HG03432 (cell line): Measurements from ENCODE around the gene NOC4L.
A peak's percentile ranks its signal among the peaks of the same experiment; 100 is the strongest.
"Not testable (repeated sequence)": the region's sequence is repeated elsewhere in the genome, so short reads cannot be mapped to it uniquely, and the experiment has no call there.

ENCODE experiments used
- ATAC-seq: cut with Tn5 transposase; IDR thresholded peaks from one replicate; pipeline ENCODE4 v1.9.1; 2021; ENCODE audit warnings: mild to moderate bottlenecking, moderate library complexity; ENCODE audit not compliant: unreplicated experiment

Gene NOC4L

GRCh38 chr12:132144115-132144809, at the start of gene NOC4L, which contains the start of gene DDX51:
Gene NOC4L (plus strand): TSS chr12:132144457. CDS start chr12:132144489, 32 bp downstream.
Gene DDX51 (minus strand): TSS chr12:132144319. CDS start chr12:132144296, 23 bp downstream.
- peak; percentile 83 for ATAC-seq

DNA sequence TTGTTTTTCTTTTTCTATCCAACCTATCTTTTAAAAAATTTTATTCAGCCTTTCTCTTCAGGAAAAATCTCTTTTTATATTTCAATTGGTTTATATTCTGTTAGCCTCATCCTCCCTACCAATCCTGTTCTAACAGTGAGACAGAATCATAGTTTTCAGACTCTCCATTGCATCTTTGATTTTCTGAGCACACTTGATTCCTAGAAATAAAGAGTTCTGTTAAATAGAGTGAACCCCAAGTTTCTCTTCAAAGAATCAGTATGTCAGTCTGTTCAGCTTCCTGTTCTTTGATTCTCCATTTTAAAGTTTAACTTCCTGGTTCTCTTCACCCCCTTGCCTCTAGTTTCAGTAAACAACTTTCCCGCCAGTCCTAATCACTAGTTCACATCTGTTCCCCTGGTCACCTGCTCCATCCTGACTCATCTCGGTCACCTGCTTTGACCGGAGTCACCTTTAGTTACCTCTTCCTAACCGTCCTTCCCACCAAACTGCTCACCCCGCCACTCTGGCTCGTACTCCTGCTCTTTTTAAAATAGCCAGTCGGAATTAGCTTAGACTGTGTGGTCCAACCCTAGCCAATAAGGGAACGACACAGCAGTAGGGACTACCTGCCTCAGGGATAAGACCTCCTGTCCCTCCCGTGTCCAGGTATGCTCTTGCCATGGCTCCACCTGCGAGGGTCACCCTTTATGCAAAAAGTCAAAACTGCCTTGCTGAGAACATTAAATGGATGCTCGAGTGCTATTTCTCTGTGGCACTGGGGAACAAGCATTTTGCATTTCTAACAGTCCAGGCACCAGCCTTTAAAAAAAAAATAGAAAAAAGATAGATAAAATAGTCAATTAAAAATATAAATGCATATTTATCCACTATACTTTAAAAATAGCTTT, 48.5 kb upstream of the NOC4L start:
- no peak for ATAC-seq

DNA sequence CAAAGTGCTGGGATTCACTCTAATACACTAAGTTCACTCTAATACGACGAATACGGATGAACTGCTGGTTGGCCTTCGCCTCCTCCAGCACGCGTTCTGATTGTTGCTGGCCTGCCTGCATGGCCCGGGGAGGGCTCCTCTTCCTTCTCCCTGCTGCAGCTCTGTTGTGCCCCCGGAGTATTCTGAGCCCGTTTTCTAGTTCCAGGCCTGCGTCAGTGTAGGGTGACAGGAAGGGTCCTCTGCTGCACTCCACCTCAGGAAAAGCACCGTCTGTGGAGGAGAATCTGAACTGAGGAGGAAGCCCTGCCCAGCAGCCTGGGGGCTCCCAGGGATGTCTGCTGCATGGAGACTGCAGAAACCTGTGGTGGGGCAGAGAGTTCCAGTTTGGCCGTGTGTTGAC, 44.5 kb upstream of the NOC4L start:
- ATAC-seq: no peak

DNA sequence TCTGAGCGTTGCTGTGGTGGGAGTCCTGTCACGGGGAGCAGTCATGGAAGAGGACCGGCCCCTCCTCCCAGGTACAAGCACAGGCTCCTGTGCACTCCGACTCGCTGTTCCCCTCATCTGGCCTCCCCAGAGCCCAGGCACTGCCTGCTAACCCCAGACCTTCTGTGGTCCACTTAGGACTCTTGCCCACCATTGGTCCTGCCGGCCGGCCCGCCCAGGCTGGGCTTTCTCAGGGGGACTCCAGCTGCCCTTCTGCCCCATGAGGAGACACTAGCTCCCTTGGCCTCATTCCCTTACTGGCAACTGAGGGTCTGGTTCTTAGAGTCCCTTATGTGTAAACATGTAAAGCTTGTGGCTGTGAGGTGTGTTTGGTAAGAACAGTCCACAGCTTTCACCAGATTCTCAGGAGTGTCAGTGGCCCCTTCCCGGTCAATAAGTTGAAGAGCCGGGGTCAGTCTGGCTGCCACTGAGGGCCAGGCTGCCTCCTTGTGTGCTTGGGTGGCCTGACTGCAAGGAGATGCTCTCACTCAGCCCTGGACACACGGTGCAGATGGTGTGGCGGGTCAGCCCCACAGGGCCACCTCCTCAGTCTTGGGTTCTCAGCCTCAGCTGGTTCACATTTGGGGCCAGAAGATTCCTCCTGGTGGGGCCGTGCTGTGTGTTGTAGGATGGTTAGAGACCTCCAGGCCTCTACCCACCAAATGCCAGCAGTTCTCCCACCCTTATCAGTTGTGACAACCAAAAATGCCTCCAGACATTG, 43.8 kb upstream of the NOC4L start:
- ATAC-seq: no peak

GRCh38 chr12:132102297-132102696, 42.0 kb upstream of the NOC4L start:
- ATAC-seq: no peak

- ATAC-seq: not testable (repeated sequence)
These were observed 41.2 kb upstream of the NOC4L start for GRCh38 chr12:132103072-132103471.

GRCh38 chr12:132103542-132104308, 40.5 kb upstream of the NOC4L start:
- ATAC-seq: no peak

DNA sequence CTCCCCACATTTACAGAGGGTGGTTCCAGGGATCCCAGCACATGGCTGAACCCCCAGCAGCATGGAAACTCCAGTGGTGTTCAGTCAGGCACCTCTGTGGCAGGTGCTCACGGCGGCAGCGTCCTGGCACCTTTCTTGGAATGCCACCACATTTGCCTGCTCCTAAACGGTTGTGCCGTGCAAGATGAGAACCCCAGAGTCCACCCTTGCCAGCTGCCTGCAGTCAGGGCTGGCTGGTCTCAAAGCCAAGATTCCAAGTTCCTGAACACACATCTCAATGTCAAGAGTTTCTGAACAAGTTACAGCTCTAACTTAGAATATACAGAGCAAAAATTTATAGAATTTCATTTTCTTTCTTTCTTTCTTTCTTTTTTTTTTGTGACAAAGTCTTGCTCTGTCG, 38.8 kb upstream of the NOC4L start:
- no peak for ATAC-seq

DNA sequence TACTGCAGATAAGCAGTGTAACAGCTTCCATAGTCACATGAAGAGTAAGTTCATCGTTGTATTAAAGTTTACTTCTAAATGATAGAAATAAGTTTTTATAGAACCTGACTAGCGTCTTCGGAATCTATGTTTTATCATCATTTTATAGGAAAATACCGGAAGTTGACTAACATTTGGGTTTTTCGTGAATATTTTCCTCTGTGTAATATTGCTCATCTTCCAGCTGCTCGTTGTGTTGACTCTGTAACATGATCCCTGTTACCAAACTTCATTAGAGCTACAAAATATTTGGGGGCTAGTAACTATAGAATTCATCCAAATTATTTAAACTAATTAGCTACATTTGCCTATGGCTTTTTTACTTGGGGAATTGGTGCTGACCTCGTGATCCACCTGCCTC, 37.3 kb upstream of the NOC4L start:
- ATAC-seq: no peak

GRCh38 chr12:132108211-132108832, 35.9 kb upstream of the NOC4L start:
- ATAC-seq: no peak

DNA sequence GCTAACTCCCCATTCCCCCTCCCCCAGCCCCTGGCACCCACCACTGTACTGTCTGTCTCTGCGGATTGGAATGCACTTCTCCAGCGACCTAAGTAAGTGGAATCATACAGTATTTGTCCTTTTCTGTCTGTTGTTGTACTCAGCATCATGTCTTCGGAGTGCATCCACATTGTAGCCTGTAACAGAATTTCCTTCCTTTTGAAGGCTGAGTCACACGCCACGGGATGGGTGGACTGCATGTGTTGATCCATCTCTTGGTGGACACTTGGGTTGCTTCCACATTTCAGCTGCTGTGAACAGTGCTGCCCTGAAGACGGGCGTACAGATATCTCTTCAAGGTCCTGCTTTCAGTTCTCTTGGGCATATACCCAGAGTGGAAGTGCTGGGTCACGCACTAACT, 34.5 kb upstream of the NOC4L start:
- no peak for ATAC-seq

GRCh38 chr12:132110677-132111076, 33.6 kb upstream of the NOC4L start:
- ATAC-seq: no peak

DNA sequence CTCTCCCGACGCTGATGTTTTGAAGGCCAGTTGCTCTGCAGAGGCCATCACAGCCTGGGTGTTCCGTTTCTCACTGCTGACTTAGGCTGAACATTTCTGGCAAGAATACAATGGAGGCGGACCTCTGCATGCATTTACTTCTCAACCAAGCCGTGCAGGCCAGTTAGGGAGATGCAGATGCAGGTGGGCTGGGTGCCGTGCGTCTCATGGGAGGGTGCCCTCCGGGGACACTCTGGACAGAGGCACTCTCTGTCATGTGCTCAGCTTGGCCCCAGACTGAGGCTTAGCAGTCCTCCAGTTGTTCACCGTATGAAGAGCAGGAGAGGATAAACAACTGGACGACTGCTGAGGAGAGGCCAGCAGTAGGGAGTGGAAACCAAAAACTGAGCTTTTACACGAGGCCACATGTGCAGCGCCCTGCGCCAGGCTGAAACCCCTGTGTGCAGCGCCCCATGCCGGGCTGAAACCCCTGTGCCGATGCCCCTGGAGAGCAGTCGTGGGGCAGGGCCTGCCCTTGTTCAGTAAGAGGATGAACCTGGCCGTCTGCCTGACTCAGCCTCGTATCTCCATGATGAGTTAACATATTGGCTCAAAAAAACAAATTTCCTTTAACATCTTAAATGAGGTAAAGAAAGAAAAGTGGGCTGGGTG, 32.5 kb upstream of the NOC4L start:
- ATAC-seq: no peak

DNA sequence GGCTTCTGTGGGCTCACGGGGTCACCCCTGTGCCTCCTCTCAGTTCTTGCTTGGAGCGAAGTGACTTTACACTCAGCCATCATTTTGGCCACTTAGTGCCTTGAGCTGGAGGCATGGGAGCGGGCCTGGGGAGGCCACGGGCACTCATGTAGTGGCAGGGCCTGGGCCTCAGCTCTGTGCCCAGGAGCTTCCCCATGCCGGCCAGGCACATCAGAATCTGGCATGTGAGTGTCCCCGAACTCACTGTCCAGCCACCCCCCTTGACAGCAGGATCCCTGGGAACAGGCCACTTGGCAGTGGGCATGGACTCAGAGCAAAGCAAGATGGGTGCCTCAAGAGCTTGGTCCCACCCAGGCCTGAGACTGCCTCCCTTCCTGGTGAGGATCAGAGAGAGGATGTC, 29.6 kb upstream of the NOC4L start:
- ATAC-seq: no peak

- no peak for ATAC-seq
These were observed 28.8 kb upstream of the NOC4L start for GRCh38 chr12:132115500-132115899.

DNA sequence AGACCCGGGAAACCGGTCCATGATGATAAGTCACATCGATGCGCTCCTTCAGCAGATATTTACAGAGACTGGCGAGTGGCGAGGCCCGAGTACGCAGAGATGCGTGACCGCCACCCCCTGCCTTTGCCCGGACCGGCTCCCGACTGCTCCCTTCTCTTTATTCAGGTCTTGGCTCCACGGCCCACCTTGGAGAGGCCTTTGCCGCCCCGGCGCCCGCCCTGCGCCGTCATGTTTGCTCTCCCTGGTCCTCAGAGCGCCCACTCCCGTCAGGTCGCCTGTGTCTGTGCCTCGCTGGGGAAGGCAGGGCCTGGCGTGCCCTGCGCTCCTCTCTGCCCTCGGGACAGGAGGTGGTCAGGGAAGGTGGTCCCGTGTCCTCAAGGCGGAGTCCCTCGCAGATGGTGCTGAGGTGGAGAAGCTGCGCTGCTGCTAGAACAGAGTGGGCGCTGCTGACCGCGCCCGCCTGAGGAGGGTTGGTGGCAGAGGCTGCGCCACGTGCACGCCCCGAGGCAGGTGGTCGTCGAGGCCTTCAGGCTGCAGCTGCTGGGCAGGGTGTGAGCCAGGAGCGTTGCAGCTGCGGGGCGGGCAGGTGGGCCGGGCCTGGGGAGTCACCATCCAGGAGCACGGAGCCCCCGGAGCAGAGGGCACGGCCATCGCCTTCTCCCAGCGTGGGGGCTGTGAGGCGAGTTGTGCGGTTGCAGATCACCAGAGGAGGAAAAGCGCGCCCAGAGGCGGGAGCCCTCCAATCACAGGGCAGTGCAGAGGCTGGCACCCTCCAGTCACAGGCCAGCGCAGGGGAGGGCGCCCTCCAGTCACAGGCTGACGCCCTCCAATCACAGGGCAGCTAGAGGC, 27.3 kb upstream of the NOC4L start:
- ATAC-seq: no peak

DNA sequence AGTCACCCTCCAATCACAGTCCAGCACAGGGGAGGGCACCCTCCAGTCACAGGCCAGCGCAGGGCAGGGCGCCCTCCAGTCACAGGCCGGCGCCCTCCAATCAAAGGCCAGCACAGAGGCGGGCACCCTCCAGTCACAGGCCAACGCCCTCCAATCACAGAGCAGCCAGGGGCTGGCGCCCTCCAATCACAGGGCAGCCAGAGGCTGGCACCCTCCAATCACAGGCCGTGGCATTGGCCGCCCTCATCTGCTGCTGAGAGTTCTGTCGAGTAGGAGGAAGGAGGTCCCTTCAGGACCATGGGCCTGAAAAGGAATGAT, 26.7 kb upstream of the NOC4L start:
- no peak for ATAC-seq

- no peak for ATAC-seq
These were observed 25.4 kb upstream of the NOC4L start for GRCh38 chr12:132118876-132119275.

- ATAC-seq: no peak
These were observed 23.0 kb upstream of the NOC4L start for GRCh38 chr12:132121283-132121682.
